SIG-M5 treated with dmso at 0.1 percent for 504 hours (cell line): ENCODE measurements around the gene NOLC1.

ENCODE experiments used
- DNase-seq: peaks from one replicate; lab custom pipeline; 2025; ENCODE audit not compliant: unreplicated experiment; lab: John Stamatoyannopoulos, UW

The NOLC1 gene

DNA sequence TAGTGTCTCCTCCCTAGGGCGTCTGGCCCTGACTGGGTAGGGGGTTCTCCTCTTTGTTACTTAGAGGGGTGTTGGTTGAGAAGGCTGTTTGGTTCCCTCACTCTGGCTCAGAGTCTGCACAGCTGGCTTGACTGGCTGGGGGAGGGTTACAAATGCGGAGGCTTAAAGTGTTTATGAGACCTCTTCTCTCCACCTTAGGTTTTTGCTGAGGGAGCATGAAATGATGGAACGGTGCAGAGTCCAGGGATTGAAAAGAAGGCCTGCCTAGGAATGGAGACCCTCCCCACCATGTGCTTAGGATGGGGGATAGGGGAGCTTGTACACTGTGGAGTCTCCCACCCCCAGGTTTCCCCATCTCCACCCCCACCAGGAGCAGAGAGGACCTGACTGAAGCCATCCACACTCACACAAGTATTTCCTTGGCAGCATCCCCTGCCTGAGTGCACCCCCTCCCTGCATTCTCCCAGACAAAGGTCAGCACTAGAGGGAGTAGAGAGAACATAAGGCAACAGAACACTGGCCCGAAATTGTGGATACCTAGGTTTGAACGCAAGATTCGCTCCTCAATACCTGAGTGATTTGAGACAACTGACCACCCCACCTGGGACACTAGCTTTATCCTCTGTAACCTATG is 30.3 kb upstream of the NOLC1 start:
- DNase-seq: no peak

DNA sequence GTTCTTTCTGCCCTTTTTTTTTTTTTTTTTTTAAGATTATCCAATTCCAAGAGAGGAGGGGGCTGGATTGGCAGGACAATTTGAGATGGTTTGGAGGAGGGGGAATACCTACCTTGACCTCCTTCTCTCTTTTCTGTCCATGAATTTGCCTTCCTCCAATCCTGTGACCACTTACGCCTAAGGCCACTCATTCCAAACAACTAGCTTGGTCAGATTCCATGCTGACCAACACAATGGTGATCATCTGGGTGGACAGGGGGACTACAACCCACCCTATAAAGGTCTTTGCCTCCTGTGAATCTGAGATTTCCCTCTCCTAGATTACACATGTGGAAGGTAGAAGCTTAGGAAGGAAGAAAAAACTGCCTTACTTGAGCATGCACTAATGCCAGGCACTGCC is 29.7 kb upstream of the NOLC1 start:
- DNase-seq: no peak

DNA sequence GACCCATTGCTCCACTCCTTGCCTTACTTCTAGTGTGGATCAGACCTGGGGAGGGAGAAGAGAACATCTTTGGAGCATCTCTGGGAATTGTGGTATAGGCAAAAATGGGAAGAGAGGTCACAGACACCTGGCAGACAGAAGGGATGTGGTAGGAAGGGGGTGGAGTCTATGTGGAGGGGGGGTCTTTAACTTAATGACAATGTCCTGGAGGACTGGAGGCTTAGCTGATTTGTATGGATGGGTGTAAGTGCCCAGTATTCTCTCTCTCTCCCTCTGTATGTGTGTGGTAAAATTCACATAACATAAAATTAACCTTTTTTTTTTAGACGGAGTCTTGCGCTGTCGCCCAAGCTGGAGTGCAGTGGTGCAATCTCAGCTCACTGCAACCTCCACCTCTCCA is 29.0 kb upstream of the NOLC1 start:
- no peak for DNase-seq

DNA sequence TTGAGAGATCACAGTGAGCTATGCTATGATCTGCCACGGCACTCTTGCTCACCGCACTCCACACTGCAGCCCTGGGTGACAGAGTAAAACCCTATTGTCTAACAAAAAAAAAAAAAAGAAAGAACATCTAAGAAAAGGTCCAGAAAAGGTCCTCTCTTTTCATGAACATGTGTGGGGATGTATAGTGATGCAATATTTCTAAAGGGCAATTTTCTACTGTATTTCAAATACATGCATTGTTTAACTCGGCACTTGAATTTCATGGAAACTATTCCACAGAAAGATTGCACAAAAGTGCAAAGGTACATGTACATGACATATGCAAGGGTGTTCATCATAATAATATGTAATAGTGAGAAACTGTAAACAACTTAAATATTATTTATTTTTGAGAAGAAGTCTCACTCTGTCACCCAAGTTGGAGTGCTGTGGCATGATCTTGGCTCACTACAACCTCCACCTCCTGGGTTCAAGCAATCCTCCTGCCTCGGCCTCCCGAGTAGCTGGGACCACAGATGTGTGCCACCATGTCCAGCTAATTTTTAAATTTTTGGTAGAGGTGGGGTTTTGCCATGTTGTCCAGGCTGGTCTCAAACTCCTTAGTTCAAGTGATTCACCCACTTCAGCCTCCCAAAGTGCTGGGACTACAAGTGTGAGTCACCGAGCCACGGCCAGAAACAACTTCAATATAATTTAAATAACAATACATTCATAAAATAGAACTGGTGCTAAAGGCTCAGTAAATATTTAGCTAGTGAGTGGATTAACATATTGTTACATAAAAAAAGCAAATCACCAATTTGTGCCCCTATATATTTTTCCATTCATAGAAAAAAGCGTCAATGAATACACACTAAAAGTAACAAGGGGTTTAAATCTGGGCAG is 20.7 kb upstream of the NOLC1 start:
- no peak for DNase-seq

DNA sequence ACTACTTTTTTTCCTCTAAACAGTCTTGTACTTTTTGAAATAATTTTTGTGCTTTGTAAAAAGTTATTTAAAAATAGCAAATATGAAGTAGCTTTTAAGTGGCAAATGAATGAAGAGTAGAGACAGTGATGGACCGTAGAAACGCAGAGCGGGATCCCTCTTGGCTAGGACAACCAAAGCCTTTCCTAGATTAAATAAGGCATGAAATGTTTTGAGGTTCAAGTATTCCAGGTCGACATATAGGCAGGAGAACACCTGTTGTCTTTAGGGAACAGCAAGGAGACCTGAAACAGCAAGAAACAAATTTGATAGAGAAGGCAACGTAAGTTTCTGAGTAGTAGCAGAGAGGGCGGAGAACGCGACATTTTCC is 20.0 kb upstream of the NOLC1 start:
- DNase-seq: no peak

GRCh38 chr10:102132563-102133372 is 19.4 kb upstream of the NOLC1 start, which contains the start of gene PPRC1:
Gene PPRC1 (plus strand): TSS chr10:102133040. CDS start chr10:102133069, 29 bp downstream.
- DNase-seq: peak; percentile 99

DNA sequence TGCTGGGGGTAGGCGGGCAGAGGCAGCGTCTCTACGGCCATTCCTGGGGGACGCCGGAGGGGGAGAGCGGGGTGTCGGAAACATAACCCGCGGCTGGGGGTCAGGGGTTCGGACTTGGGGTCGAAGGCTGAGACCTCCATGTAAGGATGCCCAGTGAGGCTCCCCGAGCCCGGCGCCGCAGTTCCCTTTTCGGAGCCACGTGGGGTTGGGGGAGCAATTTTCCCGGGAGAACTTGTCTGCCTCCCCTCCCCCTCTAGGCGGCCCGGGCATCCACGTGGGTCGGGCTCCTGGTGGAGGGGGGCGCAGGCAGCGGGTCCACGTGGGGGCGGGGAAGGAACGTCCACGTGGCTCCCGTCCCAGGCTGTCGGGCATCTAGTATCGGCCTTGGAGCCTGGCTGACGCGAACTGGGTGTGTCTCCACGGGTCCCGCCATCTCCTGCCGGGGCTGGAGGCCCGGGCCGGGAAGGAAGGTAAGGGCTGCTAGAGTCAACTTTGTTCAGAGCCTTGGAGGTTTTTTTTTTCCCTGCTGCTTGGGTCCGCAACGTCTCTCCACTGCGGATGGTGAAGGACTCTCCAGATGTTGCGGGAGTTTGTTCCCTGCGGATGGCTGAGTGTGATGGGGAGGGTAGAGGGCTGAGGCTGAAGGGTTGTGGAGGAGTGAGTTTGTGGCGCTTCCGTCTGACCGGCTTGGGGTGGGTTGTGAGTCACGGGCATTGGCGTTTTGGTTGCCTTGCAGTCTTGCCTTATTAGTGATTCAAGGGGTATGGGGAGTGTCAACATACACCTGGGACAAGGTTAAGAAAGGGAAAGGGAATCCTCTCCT is 18.6 kb upstream of the NOLC1 start:
- DNase-seq: peak; percentile 71

GRCh38 chr10:102134416-102134815 is 17.8 kb upstream of the NOLC1 start:
- no peak for DNase-seq

GRCh38 chr10:102135956-102136526 is 16.1 kb upstream of the NOLC1 start:
- no peak for DNase-seq

DNA sequence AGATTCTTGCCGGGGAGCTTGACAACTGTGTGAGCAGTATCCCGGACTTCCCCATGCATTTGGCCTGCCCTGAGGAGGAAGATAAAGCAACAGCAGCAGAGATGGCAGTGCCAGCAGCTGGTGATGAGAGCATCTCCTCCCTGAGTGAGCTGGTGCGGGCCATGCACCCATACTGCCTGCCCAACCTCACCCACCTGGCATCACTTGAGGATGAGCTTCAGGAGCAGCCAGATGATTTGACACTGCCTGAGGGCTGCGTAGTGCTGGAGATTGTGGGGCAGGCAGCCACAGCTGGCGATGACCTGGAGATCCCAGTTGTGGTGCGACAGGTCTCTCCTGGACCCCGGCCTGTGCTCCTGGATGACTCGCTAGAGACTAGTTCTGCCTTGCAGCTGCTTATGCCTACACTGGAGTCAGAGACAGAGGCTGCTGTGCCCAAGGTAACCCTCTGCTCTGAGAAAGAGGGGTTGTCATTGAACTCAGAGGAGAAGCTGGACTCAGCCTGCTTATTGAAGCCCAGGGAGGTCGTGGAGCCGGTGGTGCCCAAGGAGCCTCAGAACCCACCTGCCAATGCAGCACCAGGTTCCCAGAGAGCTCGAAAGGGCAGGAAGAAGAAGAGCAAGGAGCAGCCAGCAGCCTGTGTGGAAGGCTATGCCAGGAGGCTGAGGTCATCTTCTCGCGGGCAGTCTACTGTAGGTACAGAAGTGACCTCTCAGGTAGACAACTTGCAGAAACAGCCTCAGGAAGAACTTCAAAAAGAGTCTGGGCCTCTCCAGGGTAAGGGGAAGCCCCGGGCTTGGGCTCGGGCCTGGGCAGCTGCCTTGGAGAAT is 12.7 kb upstream of the NOLC1 start:
- no peak for DNase-seq

DNA sequence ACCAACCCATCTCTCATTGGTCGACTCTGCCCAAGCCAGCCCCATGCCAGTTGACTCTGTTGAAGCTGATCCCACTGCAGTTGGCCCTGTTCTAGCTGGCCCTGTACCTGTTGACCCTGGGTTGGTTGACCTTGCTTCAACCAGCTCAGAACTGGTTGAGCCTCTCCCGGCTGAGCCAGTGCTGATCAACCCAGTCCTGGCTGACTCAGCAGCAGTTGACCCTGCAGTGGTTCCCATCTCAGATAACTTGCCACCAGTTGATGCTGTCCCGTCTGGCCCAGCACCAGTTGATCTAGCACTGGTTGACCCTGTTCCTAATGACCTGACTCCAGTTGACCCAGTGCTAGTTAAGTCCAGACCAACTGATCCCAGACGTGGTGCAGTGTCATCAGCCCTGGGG is 12.0 kb upstream of the NOLC1 start:
- DNase-seq: no peak

DNA sequence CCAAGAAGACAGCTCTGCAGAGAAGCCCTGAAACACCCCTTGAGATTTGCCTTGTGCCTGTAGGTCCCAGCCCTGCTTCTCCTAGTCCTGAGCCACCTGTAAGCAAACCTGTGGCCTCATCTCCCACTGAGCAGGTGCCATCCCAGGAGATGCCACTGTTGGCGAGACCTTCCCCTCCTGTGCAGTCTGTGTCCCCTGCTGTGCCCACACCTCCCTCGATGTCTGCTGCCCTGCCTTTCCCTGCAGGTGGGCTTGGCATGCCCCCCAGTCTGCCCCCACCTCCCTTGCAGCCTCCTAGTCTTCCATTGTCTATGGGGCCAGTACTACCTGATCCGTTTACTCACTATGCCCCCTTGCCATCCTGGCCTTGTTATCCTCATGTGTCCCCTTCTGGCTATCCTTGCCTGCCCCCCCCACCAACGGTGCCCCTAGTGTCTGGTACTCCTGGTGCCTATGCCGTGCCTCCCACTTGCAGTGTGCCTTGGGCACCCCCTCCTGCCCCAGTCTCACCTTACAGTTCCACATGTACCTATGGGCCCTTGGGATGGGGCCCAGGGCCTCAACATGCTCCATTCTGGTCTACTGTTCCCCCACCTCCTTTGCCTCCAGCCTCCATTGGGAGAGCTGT is 11.2 kb upstream of the NOLC1 start:
- no peak for DNase-seq

GRCh38 chr10:102141583-102142107 is 10.5 kb upstream of the NOLC1 start:
- no peak for DNase-seq

GRCh38 chr10:102146971-102147428 is 5.2 kb upstream of the NOLC1 start:
- DNase-seq: no peak

GRCh38 chr10:102147561-102147960 is 4.6 kb upstream of the NOLC1 start:
- DNase-seq: no peak

- no peak for DNase-seq
These were observed 3.9 kb upstream of the NOLC1 start for GRCh38 chr10:102148275-102148674.

DNA sequence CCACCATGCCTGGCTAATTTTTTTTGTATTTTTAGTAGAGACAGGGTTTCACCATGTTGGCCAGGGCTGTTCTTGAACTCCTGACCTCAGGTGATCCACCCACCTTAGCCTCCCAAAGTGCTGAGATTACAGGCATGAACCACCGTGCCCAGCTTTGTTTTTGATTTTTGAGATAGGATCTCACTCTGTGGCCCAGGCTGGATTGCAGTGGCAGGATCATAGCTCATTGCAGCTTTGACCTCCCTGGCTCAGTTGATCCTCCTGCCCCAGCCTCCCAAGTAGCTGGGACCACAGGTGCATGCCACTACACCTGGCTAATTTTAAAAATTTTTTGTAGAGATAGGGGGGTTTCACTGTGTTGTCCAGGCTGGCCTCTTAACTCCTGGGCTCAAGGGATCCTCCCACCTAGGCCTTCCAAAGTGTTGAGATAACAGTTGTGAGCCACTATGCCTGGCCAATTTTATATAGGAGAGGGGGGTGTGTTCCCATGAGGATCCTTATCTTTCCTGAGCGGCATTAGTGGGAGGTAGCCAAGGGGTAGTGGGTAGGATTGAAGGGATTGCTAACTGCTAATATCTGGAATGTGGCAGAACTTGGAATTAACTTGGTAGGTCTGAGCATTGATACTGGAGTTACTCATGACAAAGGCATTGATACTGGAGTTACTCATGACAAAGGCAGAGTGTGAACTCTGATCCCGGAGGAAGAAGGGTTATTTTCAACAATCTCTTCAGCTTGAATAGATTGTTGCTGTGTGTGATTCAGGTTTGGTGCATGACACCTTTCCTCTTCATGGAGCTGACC is 1.0 kb upstream of the NOLC1 start:
- DNase-seq: no peak

DNA sequence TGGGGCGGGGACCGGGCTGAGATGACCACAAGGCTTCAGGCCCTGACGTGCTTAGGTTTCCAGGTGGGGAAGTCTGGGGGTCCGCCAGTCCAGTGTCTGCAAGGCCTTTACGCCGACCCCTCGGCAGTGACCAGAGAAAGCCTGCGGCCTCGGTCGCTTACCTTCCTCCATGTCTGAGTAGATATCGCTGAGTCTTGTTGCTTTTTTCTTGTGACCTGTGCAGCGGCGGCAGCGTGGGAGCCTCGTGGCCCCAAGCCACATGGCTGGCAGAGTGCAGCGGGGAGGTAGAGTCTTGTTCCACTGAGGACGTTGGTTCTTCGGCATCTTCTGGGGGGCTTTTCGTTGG is 329 bp downstream of the NOLC1 start:
- no peak for DNase-seq
